ENCODE data around the gene ZNF678.

- no peak for TF ChIP-seq POLR2A (IDR thresholded peaks at IDR 0.05)
- TF ChIP-seq, protein P1, sequence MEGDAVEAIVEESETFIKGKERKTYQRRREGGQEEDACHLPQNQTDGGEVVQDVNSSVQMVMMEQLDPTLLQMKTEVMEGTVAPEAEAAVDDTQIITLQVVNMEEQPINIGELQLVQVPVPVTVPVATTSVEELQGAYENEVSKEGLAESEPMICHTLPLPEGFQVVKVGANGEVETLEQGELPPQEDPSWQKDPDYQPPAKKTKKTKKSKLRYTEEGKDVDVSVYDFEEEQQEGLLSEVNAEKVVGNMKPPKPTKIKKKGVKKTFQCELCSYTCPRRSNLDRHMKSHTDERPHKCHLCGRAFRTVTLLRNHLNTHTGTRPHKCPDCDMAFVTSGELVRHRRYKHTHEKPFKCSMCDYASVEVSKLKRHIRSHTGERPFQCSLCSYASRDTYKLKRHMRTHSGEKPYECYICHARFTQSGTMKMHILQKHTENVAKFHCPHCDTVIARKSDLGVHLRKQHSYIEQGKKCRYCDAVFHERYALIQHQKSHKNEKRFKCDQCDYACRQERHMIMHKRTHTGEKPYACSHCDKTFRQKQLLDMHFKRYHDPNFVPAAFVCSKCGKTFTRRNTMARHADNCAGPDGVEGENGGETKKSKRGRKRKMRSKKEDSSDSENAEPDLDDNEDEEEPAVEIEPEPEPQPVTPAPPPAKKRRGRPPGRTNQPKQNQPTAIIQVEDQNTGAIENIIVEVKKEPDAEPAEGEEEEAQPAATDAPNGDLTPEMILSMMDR (IDR thresholded peaks at IDR 0.05) = no peak
Observed at GRCh38 chr1:227547310-227548118, 15.8 kb upstream of the ZNF678 start.
